Activated CD8-positive, alpha-beta memory T cell treated with anti-CD3 and anti-CD28 coated beads for 1 hour (primary cell): Measurements from ENCODE around the gene SPOCK2.
A peak's percentile ranks its signal among the peaks of the same experiment; 100 is the strongest.

Experiments used
- DNase-seq, 2 donors: peaks; one replicate each; pipeline ENCODE4 v3.0.0-alpha.2; 2020; ENCODE audit warnings: low read depth in 1 of 2; ENCODE audit errors: extremely low read depth in 1 of 2

The SPOCK2 gene

GRCh38 chr10:72058989-72059842, 29.1 kb downstream of the SPOCK2 start:
- DNase-seq, result peak in 1 of 2 donors; percentile 25

- DNase-seq, result no peak
Measured at GRCh38 chr10:72058347-72058898, 29.9 kb downstream of the SPOCK2 start.

GRCh38 chr10:72056932-72057751, 31.2 kb downstream of the SPOCK2 start:
- no peak for DNase-seq

- DNase-seq, result no peak
Measured at GRCh38 chr10:72056113-72056512, 32.2 kb downstream of the SPOCK2 start.

GRCh38 chr10:72053690-72054089, 34.7 kb downstream of the SPOCK2 start:
- no peak for DNase-seq

GRCh38 chr10:72050873-72051272, 37.5 kb downstream of the SPOCK2 start:
- DNase-seq, result no peak

- DNase-seq, result no peak
Measured at GRCh38 chr10:72049969-72050781, 38.2 kb downstream of the SPOCK2 start.

GRCh38 chr10:72049472-72049871, 38.9 kb downstream of the SPOCK2 start:
- DNase-seq, result no peak

- DNase-seq, result peak; percentile 76 to 79
Measured at GRCh38 chr10:72048450-72049124, 39.8 kb downstream of the SPOCK2 start.

- no peak for DNase-seq
Measured at GRCh38 chr10:72045586-72045985, 42.8 kb downstream of the SPOCK2 start.

GRCh38 chr10:72044417-72045041, 43.8 kb downstream of the SPOCK2 start:
- DNase-seq, result no peak

GRCh38 chr10:72043016-72043834, 45.1 kb downstream of the SPOCK2 start:
- DNase-seq, result no peak

GRCh38 chr10:72041491-72041890, 46.9 kb downstream of the SPOCK2 start:
- DNase-seq, result no peak

GRCh38 chr10:72039377-72039776, 49.0 kb downstream of the SPOCK2 start:
- no peak for DNase-seq

GRCh38 chr10:72038458-72039001, 49.8 kb downstream of the SPOCK2 start:
- DNase-seq, result no peak

GRCh38 chr10:72037811-72038210, 50.5 kb downstream of the SPOCK2 start:
- no peak for DNase-seq

- DNase-seq, result no peak
Measured at GRCh38 chr10:72037266-72037665, 51.1 kb downstream of the SPOCK2 start.

- no peak for DNase-seq
Measured at GRCh38 chr10:72035252-72035887, 53.0 kb downstream of the SPOCK2 start.
